ENCODE data around the gene ARRB1.

ARRB1 gene

DNA sequence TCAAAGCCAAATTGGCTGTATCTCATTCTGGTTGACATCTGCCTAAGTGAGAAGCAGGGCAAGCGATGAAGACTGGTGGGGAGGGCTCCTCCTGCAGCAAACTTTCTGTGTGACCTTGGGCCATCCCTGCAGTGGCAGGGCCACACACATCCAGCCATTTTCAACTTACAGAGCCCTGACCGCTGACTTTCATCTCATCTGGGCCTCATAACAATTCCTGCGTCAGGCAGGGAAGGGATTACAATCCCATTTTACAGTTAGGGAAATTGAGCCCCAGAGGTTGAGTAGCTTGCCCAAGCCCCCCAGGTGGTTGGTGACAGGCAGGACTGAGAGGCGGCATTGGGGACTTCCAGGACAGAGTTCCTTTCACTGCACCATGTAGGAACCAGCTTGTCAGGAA lies 89.0 kb downstream of the ARRB1 start:
- no peak for DNase-seq

DNA sequence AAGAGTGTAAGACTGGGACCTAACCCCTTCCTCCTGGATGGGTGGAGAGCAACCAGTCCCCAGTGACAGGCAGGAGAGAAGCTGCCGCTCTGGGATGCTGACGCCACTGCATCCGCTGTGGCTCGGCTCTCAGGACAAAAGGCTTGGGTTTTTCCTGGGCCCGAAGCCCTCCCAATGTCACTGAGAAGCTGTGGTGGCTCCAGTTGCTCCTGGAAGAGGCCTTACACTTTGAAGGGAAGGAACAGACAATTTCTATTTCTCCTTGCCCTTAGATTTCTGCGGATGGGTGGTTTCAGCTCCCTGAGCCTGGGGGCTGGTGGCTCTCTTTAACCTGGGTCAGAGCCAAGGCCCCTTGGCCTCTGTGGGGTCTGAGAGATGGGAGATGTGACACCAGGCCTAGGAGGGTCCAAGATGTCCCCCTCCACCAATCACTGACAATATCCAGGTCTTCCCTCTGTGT lies 89.5 kb downstream of the ARRB1 start:
- DNase-seq: no peak

- DNase-seq: no peak
These were observed 90.9 kb downstream of the ARRB1 start for GRCh38 chr11:75260396-75261170.

- DNase-seq: no peak
These were observed 97.1 kb downstream of the ARRB1 start for GRCh38 chr11:75254326-75254725.

DNA sequence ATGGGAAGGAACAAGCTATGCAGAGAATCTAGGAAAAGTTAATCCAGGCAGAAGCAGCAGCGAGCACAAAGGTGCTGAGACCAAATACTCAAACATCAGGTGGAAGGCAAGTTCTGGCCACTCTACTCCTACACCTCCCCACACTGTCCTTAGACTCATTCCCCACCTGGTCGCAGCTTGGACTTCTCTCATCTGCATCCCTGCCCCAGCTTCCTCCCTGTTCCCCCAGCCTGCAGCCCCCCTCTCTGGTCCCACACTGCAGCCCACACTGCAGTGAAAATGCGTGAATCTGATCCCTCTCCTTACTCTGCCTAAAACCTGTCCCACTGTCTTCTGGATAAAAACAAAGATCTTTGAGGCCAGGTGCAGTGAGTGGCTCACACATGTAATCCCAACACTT lies 101.8 kb downstream of the ARRB1 start:
- DNase-seq: no peak

GRCh38 chr11:75248924-75249256 lies 102.6 kb downstream of the ARRB1 start:
- no peak for DNase-seq

GRCh38 chr11:75246671-75247350 lies 104.7 kb downstream of the ARRB1 start:
- DNase-seq: no peak

GRCh38 chr11:75246006-75246670 lies 105.3 kb downstream of the ARRB1 start:
- no peak for DNase-seq

GRCh38 chr11:75245356-75246005 lies 106.0 kb downstream of the ARRB1 start:
- no peak for DNase-seq

GRCh38 chr11:75244052-75244814 lies 107.2 kb downstream of the ARRB1 start:
- no peak for DNase-seq

DNA sequence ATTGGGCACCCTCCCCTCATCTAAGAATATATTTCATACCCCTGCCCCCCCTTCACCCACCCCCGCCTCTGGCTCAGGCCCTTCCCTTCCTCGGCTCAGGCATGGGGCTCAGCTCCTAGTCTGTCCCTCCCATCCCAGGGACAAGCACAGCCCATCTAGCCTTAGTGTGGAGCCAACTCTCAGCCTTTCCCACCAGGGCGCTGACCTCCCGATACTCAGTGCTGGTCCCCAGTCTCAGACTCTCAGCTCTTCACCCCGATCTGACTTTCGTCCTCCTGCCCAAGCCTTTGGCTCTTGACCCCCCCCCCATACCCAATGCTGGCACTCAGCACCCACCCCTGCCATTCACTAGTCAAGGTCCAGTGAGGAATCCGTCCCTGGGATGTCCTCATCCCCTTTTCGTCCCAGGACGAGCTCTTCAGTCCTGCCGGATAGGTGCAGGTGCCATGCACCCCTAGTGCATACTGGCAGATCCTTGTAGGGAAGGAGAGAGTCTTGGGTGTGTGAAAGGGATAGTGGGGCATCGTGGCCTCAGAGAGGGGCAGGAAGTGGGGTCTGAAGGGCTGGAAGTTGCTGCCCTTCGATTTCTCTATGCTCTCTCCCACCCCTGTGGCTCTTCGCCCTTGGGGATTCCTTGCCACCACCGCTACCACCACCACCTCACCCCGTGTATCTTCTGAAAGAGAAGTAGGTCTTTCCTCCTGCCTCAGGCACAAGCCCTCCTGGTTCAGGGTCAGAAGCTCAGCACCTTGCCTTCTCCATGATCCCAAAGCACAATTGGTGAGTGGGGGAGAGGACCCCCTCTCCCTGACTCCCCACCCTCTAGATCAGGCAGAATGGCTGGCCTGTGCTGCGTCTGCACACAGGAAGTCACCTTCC lies 108.5 kb downstream of the ARRB1 start:
- no peak for DNase-seq

DNA sequence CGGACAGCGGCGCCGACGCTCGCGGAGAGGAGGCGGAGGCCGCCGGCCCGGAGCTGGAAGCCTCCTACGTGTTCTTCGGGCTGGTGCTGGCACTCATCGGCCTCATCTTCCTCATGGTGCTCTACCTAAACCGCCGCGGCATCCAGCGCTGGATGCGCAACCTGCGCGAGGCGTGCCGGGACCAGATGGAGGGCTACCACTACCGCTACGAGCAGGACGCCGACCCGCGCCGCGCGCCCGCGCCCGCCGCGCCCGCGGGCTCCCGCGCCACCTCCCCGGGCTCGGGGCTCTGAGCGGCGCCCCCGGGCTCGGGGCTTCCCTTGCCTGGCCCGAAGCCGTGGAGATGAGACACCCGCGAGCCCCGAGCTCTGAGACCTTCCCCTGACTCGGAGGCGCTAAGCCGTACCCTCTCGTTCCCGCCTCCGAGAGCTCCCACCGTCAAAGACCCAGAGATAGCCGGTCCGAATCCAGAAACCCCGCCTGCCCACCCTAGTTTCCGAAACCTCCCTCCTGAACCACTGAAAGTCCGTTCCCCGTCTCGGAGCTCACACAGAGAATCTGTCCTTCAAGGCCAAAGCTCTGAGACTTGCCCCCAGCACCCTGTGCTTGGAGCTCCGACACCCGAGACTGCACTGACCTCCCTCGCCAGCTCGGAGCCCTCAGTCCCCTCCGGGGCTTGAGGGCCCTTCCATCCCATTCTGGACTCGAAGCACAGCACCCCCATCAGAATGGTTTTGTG lies 109.4 kb downstream of the ARRB1 start:
- peak in 1 of 58 donors; percentile 69 for DNase-seq

- DNase-seq: peak in 51 of 58 donors; percentile 27 to 85 (median 61)
These were observed 110.2 kb downstream of the ARRB1 start for GRCh38 chr11:75241036-75241905.

DNA sequence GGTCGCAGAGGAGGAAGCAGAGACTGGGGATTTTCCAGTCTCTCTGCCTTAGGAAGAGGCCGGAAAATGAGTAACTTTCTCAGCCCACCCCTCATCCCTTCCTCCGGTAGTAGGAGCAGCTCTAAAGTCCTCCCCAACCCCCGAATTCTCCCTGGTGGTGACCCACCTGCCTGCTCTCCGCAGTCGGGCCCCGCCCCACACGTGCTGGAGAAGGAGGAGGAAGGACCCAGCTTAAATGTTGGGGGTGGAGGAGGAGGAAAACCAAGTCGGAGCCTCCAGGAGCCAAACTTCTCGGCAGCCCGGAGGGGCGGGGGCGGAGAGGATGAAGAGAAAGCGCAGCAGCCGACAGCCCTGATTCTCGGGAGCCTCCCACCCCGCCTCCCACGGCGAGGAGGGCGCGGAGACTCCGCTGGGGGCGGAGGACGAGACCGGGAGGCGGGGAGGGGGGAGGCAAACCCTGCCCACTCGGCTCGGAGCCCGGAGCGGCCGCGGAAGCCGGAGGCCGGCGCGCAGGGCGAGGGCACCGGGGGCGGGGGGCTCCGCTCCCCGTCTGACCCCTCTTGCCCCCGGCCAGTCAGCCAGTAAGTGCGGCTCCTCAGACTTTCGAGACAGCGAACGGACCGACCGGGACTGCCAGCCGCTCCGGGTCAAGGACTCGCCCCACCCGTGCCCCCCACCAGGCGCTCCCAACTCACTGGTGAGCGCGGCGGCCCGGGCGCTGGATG lies 111.0 kb downstream of the ARRB1 start, which contains the start of gene TPBGL:
TPBGL (plus strand) TSS at position 464 of the 725 bp plus-strand sequence. CDS start 276 bp downstream, outside the sequence.
- DNase-seq: peak in 11 of 58 donors; percentile 17 to 50 (median 34)

DNA sequence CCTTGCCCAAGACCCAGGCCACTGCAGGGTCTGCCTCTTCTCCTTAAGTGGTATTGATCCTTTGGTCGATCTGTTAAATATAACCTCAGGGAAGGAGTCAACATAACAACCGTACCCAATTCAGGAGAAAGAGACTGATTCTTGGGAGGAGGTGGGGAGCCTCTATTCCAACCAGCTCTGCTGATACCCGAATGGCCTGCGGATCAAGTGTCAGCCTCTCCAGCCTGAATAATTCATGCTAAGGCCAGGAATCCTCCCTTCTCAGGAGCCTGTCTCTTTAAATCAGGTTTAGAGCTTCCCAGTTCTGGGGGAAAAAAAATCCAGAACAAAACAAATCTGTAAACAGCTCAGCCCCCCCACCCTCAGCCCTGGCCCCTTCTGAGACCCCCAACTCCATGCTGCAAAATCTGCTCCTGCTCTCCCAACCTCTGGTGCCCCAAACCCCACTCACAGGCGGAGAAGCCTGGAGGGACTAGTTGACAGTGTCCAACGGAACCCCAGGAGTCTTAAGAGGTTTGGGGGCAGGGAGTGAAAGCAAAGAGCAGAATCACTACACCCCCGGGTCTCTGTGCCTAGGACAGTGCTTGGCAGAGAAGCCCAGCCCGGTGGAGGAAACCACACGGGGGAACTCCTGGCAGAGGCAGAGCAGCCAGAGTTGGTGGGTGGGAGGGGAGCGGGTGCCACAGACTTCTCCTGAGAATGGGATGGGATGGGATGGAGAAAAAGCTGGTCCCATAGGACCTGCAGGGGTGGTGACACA lies 111.8 kb downstream of the ARRB1 start:
- no peak for DNase-seq

All from anterior cingulate cortex (tissue), 58 donors.